Measurements from ENCODE around the gene ZNF18.

The ZNF18 gene, protein sequence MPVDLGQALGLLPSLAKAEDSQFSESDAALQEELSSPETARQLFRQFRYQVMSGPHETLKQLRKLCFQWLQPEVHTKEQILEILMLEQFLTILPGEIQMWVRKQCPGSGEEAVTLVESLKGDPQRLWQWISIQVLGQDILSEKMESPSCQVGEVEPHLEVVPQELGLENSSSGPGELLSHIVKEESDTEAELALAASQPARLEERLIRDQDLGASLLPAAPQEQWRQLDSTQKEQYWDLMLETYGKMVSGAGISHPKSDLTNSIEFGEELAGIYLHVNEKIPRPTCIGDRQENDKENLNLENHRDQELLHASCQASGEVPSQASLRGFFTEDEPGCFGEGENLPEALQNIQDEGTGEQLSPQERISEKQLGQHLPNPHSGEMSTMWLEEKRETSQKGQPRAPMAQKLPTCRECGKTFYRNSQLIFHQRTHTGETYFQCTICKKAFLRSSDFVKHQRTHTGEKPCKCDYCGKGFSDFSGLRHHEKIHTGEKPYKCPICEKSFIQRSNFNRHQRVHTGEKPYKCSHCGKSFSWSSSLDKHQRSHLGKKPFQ

DNA sequence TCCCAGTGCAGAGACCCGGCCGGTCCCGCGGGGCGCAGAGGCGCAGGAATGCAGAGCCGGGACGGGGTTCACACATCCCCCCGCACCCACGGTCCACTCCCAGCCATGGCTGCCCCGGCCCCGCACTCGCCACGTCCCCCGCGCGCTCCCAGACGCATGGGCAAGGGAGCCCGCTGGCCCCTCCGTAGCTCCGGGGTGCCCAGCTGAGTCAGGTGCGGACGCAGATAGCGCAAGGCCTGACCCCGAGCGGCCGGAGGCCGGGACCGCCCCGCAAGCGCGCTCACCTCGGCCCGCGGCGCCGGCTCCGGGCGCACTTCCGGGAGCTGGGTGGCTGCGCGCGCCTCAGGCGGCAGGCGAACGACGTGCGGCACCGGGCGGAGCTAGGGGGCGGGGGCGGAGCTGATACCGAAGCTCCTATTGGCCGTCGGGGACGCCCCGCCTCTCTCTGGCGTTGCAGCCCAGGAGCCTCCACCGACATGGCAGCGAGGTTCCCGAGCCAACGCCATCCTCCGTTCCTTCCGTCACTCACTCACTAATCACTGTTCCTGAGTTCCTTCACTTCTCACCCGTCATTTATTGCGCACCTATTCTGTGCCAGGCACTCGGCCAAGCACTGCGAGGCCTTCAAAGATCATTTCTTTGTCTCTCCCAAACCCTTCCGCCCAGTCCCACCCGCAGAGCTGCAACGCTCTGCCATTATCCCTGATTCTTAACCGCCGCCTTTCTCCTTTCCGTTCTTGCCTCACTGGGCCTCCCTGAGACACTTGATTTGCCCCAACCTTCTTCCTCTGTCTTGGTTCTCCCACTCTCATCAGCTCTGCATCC, at the start of gene ZNF18:
Gene ZNF18 (minus strand): TSS at position 329 of the 825 bp plus-strand sequence. CDS start 4,646 bp downstream, outside the sequence.
- DNase-seq, result peak; percentile 86

DNA sequence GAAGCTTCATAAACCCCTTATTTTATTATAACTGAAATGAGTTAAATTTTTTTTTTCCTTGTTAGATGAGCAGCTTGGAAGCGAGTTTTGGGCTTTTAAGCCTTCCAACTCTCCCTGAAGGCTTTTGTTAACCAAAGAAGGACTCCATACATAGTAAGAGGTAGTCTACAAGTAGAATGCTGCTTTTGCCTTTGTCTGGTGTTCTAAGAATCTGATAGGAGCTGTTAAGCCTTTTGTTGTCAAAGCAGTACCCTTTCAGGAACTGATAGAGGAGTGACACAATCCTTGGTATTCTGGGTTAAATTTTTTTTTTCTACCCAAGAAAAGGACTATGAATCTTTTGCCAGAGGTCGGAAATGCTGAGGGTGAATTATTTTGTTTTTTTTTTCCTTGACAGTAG, 49.5 kb upstream of the ZNF18 start:
- DNase-seq, result no peak

DNA sequence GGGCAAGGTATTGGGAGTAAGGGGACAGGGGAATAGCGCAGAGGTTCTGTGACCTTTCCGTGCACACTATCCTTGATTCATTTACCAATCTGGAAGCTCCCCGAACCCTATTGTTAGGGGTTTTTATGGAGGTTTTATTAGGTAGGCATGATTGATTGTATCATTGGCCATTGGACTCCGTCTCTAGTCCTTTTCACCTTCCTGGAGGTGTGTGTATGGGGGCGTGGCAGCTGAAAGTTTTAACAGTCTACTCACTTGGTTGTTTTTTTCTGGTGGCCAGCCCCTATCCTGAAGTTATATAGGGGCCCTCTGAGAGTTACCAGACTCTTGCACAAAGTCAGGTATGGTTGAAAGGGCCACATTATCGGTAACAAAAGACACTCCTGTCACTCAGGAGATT, 46.4 kb upstream of the ZNF18 start:
- DNase-seq, result no peak

DNA sequence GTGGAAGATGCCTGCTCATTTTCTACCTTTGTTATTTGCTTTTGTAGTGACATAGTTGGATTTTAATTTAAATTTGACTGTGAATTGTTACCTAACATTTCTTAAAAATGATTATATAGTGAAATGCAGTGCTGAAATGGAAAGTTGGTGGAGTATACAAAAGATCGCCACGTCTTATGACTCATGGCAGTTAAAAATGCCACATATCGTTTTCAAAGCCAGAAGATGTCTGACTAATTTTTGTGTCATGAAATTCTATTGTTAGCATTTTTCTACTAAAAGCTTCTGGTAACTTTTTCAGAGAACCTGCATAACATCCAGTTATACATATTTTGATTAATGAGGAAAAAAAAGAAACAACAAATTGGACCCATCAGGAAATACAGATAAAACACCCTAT, 44.0 kb upstream of the ZNF18 start:
- no peak for DNase-seq

DNA sequence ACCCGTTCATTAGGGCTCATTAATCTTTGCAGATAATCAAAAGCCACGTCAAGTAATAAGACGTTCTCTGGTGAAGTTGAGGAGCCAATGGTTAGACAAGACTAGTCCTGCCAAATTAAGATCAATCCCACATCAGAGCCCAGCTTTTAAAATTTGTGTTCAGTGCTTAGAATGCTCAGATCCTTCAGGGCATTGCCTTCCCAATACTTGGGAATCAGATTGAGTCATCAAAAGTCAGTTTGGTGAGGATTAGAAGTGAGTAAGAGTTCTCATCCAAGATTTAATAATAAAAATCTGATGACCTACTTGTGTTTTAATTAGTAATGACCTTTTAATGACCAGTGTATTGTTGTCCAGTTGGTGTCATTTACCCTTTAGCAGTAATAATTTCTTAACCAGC, 43.2 kb upstream of the ZNF18 start:
- no peak for DNase-seq

DNA sequence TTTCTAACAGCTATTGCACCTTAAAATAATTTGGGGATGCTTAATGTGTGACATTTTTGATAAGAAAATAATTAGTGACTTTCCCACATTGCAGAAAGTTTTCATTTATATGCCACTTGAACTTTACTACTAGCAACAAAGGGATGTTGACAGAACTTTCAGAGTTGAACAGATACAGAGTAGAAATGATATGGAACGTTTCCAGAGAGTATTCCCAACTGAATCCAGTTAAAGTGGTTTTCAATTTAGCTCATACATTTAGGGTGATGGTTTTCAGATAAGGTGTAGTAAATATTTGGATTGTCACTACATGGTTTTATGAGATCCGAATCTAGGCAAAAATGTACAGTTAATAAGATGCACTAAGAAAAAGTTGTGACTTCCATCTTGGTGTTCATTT, 40.7 kb upstream of the ZNF18 start:
- DNase-seq, result no peak

DNA sequence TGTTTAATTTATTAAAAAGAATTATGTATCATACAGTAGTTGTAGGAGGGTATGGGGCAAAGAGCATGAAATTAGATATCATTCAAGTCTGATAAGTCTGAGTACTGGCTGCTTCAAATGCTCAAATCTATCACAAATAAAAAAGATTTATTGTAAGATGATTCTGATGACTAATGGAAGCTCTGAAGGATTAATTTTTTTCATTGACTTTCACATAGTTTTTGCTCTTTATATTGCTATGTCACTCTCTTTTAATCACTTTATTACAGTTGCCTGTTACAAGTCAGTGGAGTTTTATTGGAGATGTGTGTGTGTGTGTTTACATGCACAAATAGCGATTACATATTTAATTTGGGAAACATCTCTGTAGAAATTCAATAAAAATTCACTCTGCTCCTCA, 38.4 kb upstream of the ZNF18 start:
- no peak for DNase-seq

DNA sequence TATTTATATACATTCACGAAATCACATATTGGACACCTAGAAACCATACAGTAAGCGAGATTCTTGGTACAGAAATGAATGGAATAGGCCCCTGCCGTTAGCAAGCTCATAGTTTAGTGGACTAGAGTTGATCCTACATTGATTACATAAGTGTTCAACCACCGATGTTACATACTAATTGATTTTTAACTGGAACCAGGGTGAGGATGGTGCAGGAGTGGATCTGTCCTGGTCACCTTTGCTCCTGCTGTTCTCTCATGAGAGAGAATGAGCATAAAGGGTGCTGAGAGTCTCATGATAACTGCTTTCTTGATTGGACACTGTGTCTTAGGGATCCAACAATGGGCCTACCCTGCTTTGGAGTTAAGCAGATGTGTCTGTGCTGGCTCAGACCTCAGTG, 37.3 kb upstream of the ZNF18 start:
- DNase-seq, result no peak

DNA sequence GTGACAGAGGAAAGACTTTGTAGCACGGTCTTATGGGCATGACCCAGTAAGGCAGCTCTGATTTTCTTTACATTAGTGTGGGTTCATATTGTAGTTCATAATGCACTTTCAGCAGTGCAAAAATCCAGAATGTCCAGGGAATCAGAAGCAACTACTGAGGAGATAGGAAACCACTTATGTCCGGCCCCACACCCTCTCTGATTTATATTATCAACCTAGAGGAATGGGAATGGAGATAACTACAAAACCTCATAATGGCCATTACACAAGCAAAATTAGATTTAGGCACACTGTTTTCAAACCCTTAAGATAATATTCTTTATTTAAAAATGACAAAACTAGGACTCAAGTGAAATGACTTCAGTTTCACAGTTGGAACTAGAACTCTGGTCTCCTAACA, 31.3 kb upstream of the ZNF18 start:
- no peak for DNase-seq

DNA sequence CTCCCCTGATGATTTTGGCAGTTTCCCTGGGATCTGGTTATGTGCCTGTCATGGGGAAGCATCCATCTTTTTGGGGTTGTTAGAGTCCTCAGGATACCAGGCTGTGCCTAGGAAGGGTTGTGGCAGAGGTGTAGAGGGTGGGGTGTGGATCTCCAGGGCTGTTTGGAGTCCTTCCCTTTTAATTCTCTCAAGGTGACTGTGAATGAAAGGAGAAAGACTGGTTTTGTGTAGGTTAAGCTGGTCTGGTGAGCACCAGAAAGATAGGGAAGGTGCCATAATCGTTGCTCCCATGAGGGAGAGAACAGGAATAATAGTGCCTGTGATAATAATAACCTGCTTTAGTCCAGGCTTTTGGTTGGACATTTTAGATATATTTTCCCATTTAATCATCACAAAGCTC, 30.4 kb upstream of the ZNF18 start:
- DNase-seq, result no peak

DNA sequence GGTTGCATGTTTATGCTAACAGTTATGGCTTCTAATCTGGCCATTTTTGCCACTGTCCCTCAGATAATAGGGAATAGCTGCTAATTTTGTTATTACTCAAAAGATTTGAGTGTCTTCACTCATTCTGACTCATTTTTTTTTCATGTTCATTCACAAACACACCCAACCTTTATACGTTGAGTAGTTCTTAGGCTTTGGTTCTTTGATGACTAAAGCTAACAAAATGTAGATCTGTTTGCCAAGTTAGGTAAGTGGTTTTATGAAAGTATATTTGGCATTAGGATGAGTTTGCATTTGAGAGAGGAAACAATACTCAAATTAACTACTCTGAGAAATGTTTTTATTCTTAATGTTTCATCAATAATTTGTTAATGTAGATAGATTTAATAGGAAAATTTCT, 27.1 kb upstream of the ZNF18 start:
- DNase-seq, result no peak

DNA sequence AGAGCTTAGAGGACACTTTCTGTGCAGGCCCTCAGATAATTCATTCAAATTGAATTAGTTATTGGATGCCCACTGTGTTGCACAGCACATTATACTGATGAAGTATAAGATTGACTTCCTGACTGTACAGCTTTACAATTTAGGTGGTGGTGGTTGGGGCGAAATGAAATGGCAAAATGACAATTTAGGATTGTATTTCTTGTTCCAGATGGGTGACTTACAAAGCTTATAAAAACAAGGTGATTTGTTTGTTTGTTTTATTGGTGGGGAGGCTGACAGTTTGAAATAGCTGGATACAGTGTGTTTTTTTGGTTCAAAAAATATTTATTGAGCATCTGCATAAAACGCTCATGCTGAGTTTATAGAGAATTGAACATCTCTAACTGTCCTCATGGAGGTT, 25.0 kb upstream of the ZNF18 start:
- DNase-seq, result no peak

DNA sequence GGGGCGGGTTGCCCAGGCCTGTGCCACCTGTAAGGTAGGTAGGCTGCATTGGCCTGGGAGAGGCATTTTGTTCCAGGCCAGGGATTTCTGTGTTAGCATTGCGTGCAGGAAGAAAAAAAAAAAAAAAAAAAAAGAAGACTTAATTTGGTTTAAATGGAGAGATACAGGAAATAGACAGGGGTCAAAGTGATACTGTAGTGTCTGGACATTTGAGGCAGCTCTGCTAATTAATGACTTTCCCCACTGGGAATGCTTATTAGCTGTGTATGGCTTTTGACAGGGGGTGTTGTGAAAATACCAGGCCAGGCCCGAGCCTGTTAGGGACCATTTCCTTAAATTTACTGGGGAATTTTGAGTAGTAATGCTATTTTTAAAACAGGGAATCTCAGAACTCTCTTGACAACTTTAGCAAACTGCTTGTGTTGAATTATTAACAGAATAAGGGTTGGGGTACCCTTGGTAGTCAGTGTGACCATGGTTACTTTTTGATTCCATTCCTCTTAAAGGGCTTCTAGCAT, 24.4 kb upstream of the ZNF18 start:
- DNase-seq, result no peak

DNA sequence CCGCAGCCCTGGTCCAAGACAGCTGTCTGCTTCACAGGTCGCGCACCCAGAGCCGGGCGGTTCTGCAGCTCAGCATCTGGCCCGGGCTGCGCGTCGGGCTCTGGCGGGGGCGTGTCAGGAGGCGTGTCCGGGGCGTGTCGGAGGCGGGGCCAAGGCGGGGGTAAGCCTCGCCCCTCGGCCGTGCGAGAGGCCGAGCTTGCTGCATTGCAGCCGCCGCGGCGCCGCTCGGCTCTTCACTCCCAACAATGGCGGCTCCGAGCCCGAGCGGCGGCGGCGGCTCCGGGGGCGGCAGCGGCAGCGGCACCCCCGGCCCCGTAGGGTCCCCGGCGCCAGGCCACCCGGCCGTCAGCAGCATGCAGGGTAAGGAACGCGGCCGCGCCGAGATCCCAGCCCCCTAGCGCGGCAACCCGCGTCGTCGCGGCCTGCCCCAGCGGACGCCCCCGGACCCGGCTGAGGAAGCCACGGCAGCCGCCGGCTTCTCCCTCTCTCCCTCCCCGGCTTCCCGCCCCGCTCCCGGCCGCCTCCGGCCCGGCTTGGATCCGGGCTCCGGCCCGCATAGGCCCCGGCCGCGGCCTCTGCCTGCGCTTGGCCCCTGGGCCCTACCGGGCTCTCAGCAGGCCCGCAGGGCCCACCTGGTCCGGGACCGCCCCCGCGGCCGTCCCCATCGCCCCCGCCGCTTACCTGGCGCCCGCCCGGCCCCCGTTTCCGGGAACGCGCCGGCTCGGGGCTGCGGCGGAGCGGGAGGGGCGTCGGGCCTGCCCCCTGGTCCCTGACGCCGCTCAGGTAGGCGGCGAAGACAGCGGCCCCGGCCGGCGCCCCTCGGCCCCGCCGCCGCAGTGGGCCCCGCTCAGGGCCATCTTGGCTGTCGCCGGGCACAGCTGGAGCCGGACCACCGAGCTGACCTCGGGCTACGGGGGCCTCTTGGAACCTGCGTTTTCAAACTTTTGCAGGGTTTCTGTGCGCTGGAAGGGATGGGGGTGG, 23.7 kb upstream of the ZNF18 start, which contains the start of gene MAP2K4:
Gene MAP2K4 (plus strand): TSS at position 236 of the 981 bp plus-strand sequence. CDS start 10 bp downstream, at position 246.
- peak; percentile 73 for DNase-seq

DNA sequence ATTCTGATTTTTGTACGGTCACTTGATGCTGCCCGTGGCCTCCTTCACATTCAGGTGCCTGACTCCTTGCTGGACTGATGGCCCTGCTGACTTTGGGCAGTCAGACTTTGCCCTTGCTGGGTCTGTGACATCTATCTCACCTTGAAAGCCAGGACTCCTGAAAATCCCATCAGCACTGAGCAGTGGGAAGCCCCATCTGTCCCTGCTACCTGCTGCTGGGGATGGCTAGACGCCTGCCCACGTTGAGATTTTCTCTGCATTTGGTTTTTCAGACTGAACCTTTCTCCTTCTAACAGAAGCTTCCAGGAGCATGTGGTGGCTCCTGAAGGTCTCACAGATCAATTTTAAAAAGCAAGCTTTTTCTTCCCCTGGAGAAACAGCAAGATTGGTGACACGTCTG, 10.2 kb upstream of the ZNF18 start:
- no peak for DNase-seq

DNA sequence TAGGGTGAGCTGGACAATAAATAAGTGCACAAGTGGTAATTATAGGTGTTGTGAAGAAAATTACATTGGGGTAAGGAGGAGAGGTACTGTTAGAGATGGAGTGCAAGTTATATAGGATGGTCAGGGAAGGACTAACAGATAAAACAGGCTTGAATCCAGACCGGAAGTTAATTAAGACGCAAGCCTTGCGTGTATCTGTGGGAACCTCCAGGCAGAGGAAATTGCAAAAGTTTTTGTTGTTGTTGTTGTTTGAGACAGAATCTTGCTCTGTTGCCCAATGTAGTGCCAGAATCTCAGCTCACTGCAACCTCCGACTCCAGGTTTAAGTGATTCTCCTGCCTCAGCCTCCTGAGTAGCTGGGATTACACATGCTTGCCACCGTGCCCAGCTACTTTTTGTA, 2.4 kb upstream of the ZNF18 start:
- no peak for DNase-seq

DNA sequence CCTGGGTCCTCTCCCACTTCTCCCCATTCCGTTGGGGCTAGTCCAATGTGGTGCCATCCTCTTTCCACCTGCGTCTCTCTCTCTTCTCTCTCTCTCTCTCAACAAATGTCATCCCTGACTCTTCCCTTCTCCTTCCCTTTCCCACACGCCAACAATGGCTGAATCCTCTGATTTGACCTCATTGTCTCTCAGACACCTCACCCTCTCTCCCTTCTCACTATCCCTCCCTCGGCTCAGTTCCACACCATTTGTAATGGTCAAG, 628 bp upstream of the ZNF18 start:
- no peak for DNase-seq

DNA sequence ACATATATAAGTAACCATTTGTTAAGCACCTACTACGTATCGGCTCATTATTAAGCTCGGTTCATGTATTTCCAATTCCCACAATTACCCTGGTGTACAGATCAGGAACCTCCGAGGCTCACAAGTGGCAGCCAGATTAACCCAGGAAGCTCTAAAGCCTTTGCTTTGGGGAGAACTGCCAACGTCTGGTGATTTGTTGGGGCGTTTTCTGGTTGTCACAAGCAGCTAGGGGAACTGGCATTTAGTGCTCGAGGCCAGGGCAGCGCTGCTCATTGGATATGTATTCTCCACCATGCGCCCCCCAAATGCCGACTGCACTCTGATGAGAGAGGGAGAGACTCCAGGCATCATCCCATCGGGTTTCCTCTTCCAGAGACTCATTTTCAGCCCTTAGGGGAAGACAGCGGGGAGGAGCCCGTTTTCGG, 541 bp downstream of the ZNF18 start:
- DNase-seq, result no peak

DNA sequence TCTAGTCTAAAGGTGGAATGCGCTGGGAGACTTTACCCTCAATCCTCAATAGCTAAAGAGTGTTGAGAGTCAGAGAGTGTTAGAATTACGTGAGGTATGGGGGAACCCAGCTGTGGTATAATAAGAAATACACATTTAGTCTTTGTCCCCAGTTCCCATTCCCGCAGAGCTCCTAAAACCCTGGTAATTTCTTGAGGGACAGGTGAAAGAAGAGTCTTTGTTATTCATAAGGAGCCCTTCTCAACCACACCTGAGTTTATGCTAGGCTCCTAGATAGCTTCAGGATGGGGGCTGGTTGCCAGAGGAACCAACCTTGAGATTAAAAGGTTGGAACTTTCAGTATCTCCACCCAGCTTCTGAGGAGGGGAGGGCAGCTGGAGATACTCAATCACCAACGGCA, 5.8 kb downstream of the ZNF18 start:
- DNase-seq, result no peak

DNA sequence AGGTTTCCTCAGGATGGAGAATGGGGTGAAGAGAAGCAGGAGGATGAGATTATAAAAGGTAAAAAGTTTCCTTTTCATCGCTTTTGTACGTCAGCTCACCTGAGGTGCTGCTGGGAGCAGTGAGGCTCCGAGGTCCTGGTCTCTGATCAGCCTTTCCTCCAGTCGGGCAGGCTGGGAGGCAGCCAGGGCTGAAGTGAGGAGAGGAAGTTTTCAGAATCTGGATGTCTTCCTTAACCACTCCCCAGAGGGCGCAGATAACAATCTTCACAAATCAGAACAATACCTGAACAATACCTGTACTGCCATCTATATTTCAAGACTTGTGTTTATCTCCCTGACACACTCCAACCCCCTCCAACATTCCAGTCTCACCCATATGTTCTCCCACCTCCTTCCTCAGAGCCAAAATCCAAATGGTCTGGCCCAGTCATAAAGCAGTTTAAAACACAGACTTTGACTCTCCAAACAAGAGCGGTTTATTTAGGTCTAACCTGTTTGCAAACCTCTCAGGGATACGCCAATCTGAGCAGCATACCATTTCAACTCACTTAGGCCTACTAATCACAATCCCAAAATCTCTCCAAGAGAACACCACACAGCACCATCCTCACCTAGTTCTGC, 6.8 kb downstream of the ZNF18 start:
- no peak for DNase-seq

DNA sequence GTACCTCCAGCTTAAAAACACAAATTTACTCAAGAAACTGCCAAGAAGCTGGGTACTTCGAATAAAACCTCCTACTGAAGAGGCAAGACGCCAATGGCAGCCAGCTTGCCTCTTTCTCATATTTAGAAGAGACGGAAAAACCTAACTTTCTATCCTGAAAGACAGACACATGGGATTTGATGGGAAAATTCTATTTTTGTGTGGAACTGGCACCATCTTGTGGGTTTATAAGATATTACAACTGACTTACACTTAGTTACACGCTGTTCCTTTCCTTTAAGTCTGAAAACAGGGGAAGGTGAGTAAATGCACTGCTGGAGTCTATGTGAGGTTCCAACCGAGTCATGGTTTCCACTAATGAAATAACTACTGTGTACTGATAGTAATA, 10.3 kb downstream of the ZNF18 start:
- DNase-seq, result no peak

All from NCI-H510A (cell line).